SU-DHL-6 (cell line): Measurements from ENCODE around the gene CENPU.

Source experiments
- CTCF ChIP-seq: fragments of 200-600 bp; sonication (generic); IDR thresholded peaks from one replicate; pipeline ENCODE4 v1.5.1; 2017; ENCODE audit warnings: antibody characterized with exemption, mild to moderate bottlenecking, low read length, moderate library complexity; ENCODE audit not compliant: insufficient read depth, poor library complexity, severe bottlenecking
- EZH2phosphoT487 ChIP-seq: fragments of 200-600 bp; sonication (generic), shearing (Covaris generic); conservative IDR thresholded peaks from 2 replicates; pipeline ENCODE4 v1.6.1; 2018; ENCODE audit warnings: mild to moderate bottlenecking, antibody characterized with exemption, low read length, moderate library complexity, mixed read lengths

- TF ChIP-seq CTCF (no peak), EZH2phosphoT487 (no peak)
These were observed 38.6 kb downstream of the CENPU start for GRCh38 chr4:184695178-184695896.
